ENCODE data around the gene EXOC3L4.

The EXOC3L4 gene

DNA sequence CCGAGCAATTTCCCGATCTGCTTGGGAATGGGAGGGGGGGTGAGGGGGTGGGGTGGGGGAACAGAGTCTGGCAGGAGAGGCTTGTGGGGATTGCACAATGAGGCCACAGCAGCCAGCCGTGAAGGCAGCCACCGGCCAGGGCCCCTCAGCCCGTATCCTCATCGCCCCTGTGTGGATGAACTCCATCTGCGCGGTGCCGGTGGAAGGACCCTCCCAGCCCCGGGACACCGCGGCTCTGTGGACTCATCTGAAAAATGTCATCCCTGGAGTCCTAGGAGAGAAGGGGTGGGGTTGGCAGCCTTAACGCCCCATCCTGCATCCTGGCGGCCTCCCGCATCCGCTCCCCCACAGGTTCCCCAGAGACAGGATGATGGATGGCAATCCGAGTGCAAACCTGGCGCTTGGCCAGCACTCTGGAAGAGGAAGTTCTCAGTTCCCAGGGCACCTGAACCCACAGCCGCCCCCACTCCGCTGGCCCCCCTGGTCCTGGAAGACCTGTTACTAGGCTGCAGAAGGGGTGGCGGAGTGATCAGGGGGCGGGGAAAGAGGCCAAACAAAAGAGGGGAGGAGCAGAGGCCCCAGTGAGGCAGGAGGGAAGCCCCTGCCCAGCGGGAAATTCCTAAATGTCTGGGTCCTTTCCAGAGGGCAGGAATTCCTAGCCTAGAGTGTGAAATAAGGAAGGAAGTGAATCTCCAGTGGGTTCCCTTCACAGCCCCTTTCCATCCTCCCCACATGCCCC, 27.5 kb downstream of the EXOC3L4 start:
- H3K36me3 ChIP-seq, result no peaks in the 10 kb centered on the region
- H3K9me3 ChIP-seq (ENCODE audit: severe bottlenecking), result no peaks in the 10 kb centered on the region
- H3K27ac ChIP-seq, result peak overlapping the region; percentile 52
- TF ChIP-seq, protein P1, sequence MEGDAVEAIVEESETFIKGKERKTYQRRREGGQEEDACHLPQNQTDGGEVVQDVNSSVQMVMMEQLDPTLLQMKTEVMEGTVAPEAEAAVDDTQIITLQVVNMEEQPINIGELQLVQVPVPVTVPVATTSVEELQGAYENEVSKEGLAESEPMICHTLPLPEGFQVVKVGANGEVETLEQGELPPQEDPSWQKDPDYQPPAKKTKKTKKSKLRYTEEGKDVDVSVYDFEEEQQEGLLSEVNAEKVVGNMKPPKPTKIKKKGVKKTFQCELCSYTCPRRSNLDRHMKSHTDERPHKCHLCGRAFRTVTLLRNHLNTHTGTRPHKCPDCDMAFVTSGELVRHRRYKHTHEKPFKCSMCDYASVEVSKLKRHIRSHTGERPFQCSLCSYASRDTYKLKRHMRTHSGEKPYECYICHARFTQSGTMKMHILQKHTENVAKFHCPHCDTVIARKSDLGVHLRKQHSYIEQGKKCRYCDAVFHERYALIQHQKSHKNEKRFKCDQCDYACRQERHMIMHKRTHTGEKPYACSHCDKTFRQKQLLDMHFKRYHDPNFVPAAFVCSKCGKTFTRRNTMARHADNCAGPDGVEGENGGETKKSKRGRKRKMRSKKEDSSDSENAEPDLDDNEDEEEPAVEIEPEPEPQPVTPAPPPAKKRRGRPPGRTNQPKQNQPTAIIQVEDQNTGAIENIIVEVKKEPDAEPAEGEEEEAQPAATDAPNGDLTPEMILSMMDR (IDR thresholded peaks at IDR 0.05; ENCODE audit: low read depth, low read length), result no peak
- no peak overlapping the region for H3K4me3 ChIP-seq (ENCODE audit: low read depth, low read length)
- DNase-seq, result peak; percentile 64
- no peaks in the 10 kb centered on the region for H3K27me3 ChIP-seq (ENCODE audit: insufficient read depth, low read depth, severe bottlenecking)

DNA sequence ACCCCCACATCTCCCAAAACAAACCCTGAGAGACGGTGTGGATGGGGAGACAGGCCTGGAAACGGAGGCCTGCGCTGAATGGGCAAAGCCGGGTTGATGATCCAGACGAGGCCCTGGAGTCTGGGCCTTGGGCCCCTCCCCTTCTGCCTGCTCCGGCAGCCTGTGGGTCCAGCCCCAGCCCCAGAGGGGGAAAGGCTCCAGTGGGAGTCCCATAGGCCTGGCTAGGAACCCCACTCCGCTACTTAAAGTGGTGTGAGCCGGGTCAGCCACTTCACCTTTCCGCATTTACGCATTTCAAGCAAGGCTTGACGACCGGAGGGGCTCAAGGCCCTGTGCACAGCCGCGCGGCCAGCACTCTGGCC, 28.0 kb downstream of the EXOC3L4 start:
- no peaks in the 10 kb centered on the region for H3K36me3 ChIP-seq
- no peaks in the 10 kb centered on the region for H3K9me3 ChIP-seq (ENCODE audit: severe bottlenecking)
- H3K27me3 ChIP-seq (ENCODE audit: insufficient read depth, low read depth, severe bottlenecking), result no peaks in the 10 kb centered on the region
- no peak for DNase-seq
- H3K27ac ChIP-seq, result peak overlapping the region; percentile 52
- H3K4me3 ChIP-seq (ENCODE audit: low read depth, low read length), result no peak overlapping the region
- TF ChIP-seq, protein P1 (IDR thresholded peaks at IDR 0.05; ENCODE audit: low read depth, low read length), result no peak

DNA sequence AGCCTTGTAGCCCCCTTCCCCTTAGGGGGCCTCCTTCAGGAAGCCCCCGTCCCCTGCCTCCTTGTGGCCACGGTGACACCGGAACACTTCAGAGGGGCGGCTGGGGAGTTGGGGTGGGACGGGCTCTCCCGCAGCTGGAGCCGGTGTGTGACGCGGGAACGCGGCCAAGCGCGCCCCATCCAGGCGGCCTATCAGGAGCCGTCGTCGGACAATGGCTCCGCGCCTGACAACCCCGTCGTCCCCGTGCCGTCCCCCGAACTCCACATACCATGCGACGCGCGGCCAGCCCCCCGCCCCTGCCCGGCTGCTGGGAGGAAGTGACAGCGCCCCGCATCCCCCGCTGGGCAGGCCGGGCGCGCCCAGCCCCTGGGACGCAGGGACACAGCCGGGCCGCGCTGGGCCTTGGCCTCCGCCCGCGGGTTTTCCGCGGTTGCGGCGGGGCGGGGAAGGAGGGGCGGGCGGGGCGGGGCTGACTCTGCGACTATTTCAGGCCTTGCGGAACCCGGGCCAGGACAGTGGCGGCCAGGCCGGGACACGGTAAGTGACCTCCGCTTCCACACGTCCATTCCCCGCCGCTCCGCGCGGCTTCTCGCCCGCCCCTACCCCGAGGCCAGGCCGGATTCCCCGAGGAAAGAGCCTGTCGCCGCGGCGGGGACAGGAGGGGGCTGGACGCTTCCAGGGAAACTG, 28.6 kb downstream of the EXOC3L4 start, which contains the start of gene TNFAIP2:
Gene TNFAIP2 (plus strand): TSS at position 515 of the 687 bp plus-strand sequence. CDS start 2,997 bp downstream, outside the sequence.
- Histone ChIP-seq H3K36me3 (no peaks in the 10 kb centered on the region), H3K27ac (peak within 1 kb of the TSS; percentile 52), H3K9me3 (ENCODE audit: severe bottlenecking) (no peaks in the 10 kb centered on the region), H3K27me3 (ENCODE audit: insufficient read depth, low read depth, severe bottlenecking) (no peaks in the 10 kb centered on the region), H3K4me3 (ENCODE audit: low read depth, low read length) (no peak within 1 kb of the TSS)
- DNase-seq, result no peak
- TF ChIP-seq, protein P1 (IDR thresholded peaks at IDR 0.05; ENCODE audit: low read depth, low read length), result no peak

DNA sequence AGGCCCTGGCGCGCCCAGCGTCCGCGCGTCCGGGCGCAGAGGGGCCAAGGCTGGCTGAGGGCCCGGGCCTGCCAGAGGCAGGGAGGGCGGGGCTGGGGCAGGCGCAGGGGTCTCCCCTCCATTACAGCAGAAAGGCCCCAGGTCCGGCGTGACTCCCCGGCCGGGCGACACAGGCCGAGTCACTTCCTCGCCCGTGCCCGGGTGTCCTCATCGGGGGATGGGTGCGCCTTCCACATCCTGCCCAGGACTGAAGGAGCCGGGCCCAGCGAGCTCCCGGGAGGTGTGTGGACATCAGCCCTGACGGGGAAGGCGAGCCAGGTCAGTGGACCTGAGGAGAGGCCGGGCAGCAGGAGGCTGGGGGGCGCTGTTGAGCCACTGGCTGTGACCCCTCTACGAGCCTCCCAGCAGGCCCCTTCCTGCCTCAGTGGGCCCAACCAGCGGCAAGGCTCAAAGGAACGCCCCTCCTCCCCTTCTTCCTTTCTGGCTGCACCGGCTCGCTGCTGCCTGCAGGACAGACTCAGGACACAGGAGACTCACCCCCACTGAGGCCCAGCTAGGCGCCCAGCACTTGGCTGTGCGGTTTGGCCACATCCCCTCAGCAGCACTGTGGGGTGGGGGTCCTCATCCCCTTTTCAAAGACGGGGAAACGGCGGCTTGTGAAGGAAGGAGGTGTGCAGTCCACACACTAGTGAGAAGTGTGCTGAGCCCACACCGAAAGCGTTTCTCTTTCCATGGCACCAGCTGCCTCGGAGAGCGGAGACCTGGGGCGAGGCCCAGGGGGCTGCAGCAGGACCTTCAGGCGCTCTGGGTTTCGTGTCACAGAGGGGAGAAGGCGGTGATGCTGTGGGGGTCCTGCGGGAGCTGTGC, 29.3 kb downstream of the EXOC3L4 start:
- H3K4me3 ChIP-seq (ENCODE audit: low read depth, low read length), result no peak overlapping the region
- H3K27me3 ChIP-seq (ENCODE audit: insufficient read depth, low read depth, severe bottlenecking), result no peaks in the 10 kb centered on the region
- no peaks in the 10 kb centered on the region for H3K36me3 ChIP-seq
- DNase-seq, result no peak
- TF ChIP-seq, protein P1 (IDR thresholded peaks at IDR 0.05; ENCODE audit: low read depth, low read length), result peak; percentile 50
- no peak overlapping the region for H3K27ac ChIP-seq
- no peaks in the 10 kb centered on the region for H3K9me3 ChIP-seq (ENCODE audit: severe bottlenecking)

DNA sequence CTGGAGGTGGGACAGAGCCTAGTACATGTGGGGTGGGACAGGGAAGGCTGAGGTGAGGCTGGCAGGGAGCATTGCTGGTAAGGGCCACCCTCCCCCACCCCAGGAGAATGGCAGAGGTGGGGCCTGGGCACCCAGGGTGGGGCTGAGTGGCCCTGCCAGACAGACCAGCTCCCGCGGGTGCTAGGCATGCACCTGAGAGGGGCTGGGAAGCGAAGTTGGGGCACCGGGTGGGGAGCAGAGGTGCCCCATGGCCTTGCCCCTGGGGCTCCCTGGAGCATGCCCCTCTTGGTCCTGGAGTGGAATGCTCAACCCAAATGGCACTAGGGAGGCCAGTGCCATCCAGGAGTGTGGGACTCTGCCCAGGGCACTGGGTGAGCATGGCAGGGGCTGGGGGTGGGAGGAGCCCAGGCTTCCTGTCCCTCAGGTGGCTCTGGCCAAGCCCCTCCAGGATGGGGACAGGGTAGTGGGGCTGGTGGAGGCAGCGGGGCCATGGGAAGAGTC, 30.0 kb downstream of the EXOC3L4 start:
- Histone ChIP-seq H3K9me3 (ENCODE audit: severe bottlenecking) (no peaks in the 10 kb centered on the region), H3K27me3 (ENCODE audit: insufficient read depth, low read depth, severe bottlenecking) (no peaks in the 10 kb centered on the region), H3K27ac (no peak overlapping the region), H3K4me3 (ENCODE audit: low read depth, low read length) (no peak overlapping the region), H3K36me3 (no peaks in the 10 kb centered on the region)
- TF ChIP-seq, protein P1 (IDR thresholded peaks at IDR 0.05; ENCODE audit: low read depth, low read length), result no peak
- no peak for DNase-seq

All from WERI-Rb-1 (cell line).